NCI-H1436 treated with DMSO at 0.1 percent for 48 hours (cell line): ENCODE data around the gene FLNC.

Experiments used
- DNase-seq: peaks from one replicate; lab custom pipeline; 2025; lab: John Stamatoyannopoulos, UW

The FLNC gene

DNA sequence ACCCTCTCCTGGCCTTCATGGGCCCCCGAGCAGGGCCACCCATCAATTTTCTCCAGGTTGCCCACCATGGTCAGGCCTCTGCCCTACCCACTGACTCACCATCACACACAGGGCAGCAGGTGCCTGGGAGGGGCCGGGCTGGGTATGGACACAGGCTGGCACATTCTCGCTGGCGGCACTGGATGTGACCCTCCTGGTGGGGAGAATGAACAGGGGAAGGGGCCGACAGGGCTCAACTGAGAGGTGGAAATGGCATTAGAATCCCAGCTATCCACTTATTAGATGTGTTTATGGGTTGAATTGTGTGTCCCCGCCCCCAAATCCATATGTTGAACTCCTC is 63.9 kb downstream of the FLNC start:
- no peak for DNase-seq

DNA sequence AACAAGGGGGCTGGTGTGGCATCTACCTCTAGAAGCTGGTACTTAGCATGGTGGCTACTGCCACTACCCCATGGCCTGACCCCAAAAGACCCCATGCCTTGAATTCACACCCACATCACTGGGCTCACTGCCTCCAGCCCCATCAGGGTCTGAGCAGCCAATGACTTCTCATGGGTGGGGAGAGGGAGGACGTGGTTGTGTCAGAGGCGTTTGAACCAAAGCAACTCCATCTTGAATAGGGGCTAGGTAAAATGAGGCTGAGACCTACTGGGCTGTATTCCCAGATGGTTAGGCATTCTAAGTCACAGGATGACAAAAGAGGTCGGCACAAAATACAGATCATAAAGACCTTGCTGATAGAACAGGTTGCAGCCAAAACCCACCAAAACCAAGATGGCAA is 65.1 kb downstream of the FLNC start:
- no peak for DNase-seq

DNA sequence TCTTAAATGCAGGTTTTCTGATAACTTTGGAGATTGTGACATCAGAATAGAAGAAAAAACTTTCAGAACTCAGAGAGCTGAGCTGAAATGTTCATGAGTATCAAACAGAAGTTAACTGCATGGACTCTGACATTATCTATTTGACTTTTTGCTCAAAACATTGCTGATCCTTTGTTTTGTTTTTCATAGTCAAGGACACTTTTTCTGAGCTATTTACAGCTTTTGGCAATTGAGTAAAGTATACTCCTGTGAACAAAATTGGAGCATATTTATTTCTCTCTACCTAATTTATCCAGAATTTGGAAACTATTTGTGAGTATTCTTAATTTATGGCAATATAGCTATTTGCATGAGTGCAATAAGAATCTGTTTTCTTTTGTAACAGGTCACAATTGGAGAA is 69.2 kb downstream of the FLNC start:
- no peak for DNase-seq

DNA sequence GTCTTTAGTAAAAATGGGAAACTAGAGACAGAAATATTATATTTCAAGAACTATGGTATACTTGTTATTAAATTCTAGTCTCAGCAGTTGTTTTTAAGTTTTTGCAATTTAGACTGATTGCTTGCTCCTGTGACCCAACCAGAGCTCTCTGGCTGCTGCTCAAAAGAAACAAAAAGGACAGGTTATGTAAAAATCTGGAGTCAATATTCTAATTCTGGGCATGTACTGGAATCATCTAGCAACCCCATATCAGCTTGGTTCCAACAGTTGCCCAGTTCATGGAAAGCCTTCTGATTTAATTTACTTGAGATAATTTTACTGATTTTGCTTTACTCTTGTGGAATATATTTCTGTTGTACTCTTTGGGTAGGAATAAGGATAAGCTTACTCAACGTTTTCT is 70.0 kb downstream of the FLNC start:
- no peak for DNase-seq

DNA sequence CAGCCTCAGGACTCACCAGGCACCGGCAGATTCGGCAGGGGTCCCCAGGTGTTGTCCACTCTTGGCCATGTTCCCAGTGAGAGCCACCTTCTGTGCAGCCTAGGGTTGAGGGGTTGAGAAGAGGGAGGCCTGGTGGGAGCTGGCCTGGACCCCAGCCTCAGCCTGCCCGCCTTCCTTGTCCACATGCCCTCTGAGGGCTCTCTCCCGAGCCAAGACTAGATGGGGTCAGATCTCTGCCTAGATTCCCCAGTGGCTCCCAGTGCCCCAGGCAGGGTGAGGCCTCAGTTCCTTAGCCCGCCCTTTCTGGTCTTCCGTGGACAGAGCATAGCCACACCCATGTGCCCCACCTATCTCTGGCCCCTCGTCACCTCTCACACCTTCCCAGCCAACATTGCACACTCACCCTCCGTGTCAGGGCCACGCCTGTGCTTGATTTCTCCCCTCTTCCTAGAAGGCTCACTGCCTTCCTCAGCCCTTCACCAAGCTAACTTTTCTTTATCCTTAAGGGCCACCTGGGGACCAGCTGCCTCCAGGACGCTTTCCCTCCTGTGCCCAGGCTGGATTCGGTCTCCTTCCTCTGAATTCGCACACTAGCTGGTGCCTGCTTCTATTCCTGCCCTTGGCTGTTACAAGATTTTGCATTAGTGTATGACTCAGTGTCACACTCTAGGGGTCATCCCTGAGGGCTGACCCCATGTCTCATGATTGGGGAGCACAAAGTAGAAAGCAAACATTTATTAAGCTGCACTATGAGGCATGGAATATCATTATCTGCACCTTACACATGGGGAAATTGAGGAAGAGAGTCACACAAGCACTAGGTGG is 72.8 kb downstream of the FLNC start:
- DNase-seq, result no peak

DNA sequence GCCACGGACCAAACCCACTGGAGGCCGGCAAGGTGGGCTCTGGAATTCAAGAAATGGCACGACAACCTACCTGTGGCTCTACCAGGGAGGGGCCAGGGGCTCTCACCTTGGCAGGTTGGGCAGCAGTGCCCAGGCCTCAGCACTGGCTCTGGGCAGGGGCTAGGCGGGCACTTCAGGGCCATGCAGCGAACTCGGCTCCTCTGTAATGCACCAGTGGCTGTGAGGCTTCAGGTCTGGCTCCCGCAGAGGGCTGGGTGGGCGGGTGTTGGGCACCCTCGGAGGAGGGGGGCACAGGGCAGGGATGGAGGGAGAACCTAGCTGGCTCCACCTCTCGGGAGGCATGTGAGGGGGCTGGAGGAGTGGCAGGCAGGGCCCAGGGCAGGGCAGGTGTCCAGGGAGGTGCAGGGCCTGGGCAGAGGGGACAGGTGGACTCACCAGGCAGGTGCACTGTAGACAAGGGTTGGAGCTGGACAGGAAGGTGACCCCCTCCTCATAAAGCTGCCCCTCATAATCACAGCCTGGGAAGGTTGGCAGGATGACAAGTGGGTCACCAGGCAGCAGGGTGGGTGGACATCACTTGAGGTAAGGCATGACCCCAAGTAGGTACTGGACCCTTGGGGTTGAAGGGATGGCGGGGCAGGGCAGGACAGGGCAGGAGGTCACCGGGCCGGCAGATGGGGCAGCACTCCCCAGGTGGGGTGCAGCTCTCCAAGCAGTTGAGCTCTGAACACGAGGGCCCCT is 73.6 kb downstream of the FLNC start:
- DNase-seq, result no peak

DNA sequence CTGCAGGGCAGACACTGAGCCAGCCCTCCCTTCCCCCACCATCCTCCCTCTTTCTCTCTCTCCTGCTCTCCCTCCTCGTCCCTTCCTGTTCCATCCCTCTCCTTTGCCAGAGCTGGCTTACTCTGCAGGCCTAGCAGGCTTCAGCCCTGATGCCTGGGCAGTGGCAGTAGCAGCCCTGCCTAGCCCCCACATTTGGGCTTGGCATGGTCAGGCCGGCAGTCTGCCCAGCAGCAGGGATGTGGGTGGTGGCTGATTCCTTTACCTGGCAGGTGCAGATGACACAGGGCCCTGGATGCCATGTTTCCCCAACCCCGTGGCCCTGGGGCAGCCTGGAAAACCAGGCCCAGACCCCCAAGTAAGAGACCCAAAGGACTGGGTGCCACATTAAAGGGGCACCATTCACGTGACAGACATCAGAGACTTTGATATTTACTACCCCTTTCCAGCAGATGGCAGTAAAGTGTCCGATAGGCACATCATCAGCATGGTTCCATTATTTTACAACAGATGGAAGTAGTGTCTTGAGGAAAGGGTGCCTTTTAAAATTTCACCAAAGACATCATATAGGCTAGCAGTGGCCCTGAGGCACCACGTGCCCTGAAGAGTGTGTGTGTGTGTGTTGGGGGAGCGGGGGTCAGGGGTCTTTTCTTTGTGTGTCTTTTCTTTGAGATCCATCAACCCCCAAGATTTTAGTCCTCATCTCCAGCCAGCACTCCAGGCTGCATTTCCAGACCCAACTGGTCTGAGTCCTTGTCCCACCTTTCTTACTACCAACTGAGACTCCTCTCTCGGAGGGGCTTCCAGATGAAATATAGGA is 74.4 kb downstream of the FLNC start:
- no peak for DNase-seq

DNA sequence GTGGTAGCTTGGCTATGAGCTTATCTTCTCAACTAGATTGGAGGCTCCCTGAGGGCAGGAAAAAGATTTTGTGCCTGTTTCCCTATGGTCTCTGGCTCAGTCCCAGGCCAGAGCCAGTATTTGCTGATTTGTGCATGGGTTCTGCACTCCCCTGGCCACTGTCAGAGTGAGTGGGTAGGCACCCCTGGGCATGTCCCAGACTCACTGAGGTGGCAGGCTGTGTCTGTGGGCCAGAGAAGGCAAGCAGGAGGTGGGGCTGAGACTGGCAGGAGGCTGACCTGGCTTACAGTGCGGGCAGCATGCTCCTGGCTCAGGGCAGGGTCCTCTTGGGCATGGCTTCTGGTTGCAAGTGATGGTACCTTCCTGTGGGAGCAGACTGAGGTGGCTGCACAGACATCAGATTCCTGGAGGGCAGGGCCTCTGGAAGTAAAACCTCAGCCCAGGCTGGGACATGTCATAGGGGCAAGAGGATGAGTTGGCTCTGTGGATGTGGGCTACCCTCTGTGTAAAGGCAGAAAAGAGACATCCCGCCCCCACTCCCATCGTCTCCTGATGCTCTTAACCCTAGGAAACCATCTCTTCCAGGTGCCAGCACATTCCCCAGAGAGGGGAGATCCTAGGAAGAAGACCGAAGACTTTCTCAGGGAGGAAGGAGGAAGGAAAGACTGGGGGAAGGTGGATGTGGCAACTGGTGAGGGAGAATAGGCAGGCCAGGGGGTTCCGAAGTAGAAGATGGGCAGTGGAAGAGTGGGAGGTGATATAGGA is 76.0 kb downstream of the FLNC start:
- DNase-seq, result no peak

DNA sequence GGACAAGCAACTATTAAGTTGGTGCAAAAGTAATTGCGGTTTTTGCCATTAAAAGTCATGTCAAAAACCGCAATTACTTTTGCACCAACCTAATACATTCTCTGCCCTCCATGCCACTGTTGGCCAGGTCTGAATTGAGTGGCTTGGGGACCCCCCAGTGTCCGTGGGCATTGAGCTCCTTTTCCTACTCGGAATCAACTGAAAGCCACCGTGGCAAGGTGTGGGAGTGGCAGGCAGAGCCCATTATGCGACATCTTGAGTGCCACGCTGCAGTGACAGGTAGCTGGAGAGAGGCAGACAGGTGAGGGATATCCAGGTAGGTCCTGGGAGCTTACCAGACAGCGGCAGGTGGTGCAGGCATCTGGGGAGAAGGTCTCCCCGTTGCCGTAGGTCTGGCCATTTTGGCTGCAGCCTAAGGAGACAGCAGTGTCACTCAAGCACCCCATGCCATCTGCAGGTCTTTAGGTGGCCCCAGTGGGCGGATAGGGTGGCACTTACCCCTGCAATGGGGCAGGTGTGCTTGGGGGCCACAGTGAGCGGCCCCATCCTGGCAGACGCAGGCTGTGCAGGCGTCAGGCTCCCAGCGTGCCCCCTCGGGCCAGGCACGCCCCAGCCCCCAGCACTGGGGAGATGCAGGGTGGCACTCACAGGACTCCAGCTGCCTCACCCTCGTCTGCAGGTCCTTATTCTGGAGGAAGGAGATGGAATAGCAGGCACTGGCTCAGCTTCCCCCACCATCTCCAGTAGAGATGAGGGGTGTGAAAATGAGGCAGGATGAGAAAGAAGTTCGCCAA is 76.8 kb downstream of the FLNC start:
- DNase-seq, result no peak
